Spleen (tissue), 11 donors: ENCODE results near the gene DIRAS3. TPM values are rescaled to one million over a fixed set of nuclear protein-coding genes. Genes with fewer than 3 reads are reported as not detected.
"Not testable (repeated sequence)": the region's sequence is repeated elsewhere in the genome, so short reads cannot be mapped to it uniquely, and the experiment has no call there.

Experiments used
- DNase-seq: peaks from one replicate; pipeline ENCODE4 v3.0.0-alpha.2; 2020
- H3K27ac ChIP-seq, 8 donors: fragments of 200-600 bp; sonication (generic) in 7 of 8; 1 replicate in 4 of 8; 2 replicates in 4 of 8; pipeline versions ENCODE4 v1.5.0 to v1.8.0; 2016 to 2021; ENCODE audit warnings: inconsistent platforms in 4 of 8, mild to moderate bottlenecking in 4 of 8, moderate library complexity in 1 of 8
- H3K27me3 ChIP-seq, 7 donors: fragments of 200-600 bp; sonication (generic) in 6 of 7; replicated peaks in 1 of 7; 1 replicate in 4 of 7; 2 replicates in 3 of 7; pipeline versions ENCODE4 v1.5.0 to v1.8.0; 2016 to 2021; ENCODE audit warnings: inconsistent platforms in 3 of 7, mild to moderate bottlenecking in 1 of 7
- H3K36me3 ChIP-seq, 6 donors: fragments of 200-600 bp; sonication (generic) in 5 of 6; 1 replicate in 4 of 6; 2 replicates in 2 of 6; pipeline versions ENCODE4 v1.5.0 to v1.8.0; 2016 to 2021; ENCODE audit warnings: inconsistent platforms in 2 of 6
- H3K4me1 ChIP-seq, 6 donors: fragments of 200-600 bp; sonication (generic) in 5 of 6; 1 replicate in 3 of 6; 2 replicates in 3 of 6; pipeline versions ENCODE4 v1.5.0 to v1.8.0; 2016 to 2021; ENCODE audit warnings: inconsistent platforms in 3 of 6
- H3K4me3 ChIP-seq, 8 donors: fragments of 200-600 bp; sonication (generic) in 7 of 8; 1 replicate in 4 of 8; 2 replicates in 4 of 8; pipeline versions ENCODE4 v1.5.0 to v1.8.0; 2016 to 2021; ENCODE audit warnings: inconsistent platforms in 4 of 8, mild to moderate bottlenecking in 4 of 8, moderate library complexity in 2 of 8
- H3K9me3 ChIP-seq, 8 donors: fragments of 200-600 bp; sonication (generic) in 7 of 8; 1 replicate in 4 of 8; 2 replicates in 4 of 8; pipeline versions ENCODE4 v1.5.0 to v1.8.0; 2016 to 2021; ENCODE audit warnings: inconsistent platforms in 4 of 8
- CTCF ChIP-seq, 11 experiments: fragments of 200-600 bp in 7 of 11; fragments of 450-650 bp in 4 of 11; sonication (generic) in 4 of 11; IDR thresholded peaks in 8 of 11; conservative IDR thresholded peaks in 3 of 11; 1 replicate in 7 of 11; 2 replicates in 4 of 11; pipeline versions ENCODE4 v1.4.0 to v1.8.0; 2016 to 2021; ENCODE audit warnings: antibody characterized with exemption in 11 of 11, inconsistent platforms in 4 of 11, mild to moderate bottlenecking in 1 of 11
- POLR2A ChIP-seq, 3 donors: fragments of 450-650 bp; IDR thresholded peaks; one replicate each; pipeline ENCODE4 v1.5.1; 2017; ENCODE audit warnings: antibody characterized with exemption in 3 of 3, mild to moderate bottlenecking in 1 of 3
- POLR2AphosphoS5 ChIP-seq, 3 donors: sonication (generic); formaldehyde crosslinking; IDR thresholded peaks; one replicate each; pipeline ENCODE4 v1.5.1; 2017; ENCODE audit warnings: antibody characterized with exemption in 3 of 3
- WGBS, 5 donors: extraction: QIAGEN DNeasy Blood & Tissue Kit in 3 of 5; methylation state at CpG; one replicate each; pipeline versions ENCODE4 v1.1.5 to v1.1.7; 2013 to 2018; 5-methylcytosine and 5-hydroxymethylcytosine counted together
- intact Hi-C: fragments of 100-400 bp; cut with DNase I; formaldehyde crosslinking; loops from one replicate; pipeline ENCODE4 v1.15.0; 2023; ENCODE audit warnings: low total_unique reads
- polyA plus RNA-seq, 3 donors: library from polyadenylated mRNA; stranded (reverse); fragments of 200-250 nt; gene quantifications; one replicate each; pipeline ENCODE4 v1.2.1, GENCODE V29; 2013
- total RNA-seq, 7 donors: library from RNA; depleted of rRNA in 3 of 7; stranded (reverse); fragments of >200 nt in 3 of 7; fragmentation: NEBNext Ultra II Directional in 4 of 7; extraction: Animal tissue kit (Norgen Biotek cat#: 25700) in 4 of 7; gene quantifications; one replicate each; pipeline versions ENCODE4 v1.1.0 to v1.2.1, GENCODE V29; 2016 to 2021
- donor health status: healthy with polysubstance abuse.
- donor health status: DM: no; HTN: no; CAD: no; lungs with moderate emphysema.
- donor health status: DM: no; HTN: no; CAD: no.
- donor health status: Bipolar disorder and iron deficiency.
- donor health status: healthy.
- donor health status: DM: no; HTN: no; CAD: no.
- donor health status: DM: yes; HTN: yes; CAD: no.

Gene DIRAS3
- total and polyA plus RNA-seq, 10 donors = 0.92 to 3.0 (median 1.5) TPM

GRCh38 chr1:68010090-68010489 is 40.3 kb downstream of the DIRAS3 start:
- Histone ChIP-seq H3K4me3 (no peak overlapping the region), H3K4me1 (no peaks in the 10 kb centered on the region), H3K27ac (no peak overlapping the region), H3K36me3 (no peaks in the 10 kb centered on the region), H3K27me3 (no peaks in the 10 kb centered on the region), H3K9me3 (no peaks in the 10 kb centered on the region)
- intact Hi-C loops = no loop called here
- no peak for TF ChIP-seq POLR2A (IDR thresholded peaks at IDR 0.05)
- peak in 2 of 11 experiments; percentile 19 to 22 for TF ChIP-seq CTCF (IDR thresholded peaks at IDR 0.05 in 8 of 11, conservative IDR thresholded peaks at IDR 0.05 in 3 of 11)
- no peak for TF ChIP-seq POLR2AphosphoS5 (IDR thresholded peaks at IDR 0.05)
- DNase-seq = no peak

GRCh38 chr1:68003626-68004025 is 46.8 kb downstream of the DIRAS3 start:
- H3K4me1 ChIP-seq, intact Hi-C loops, DNase-seq, H3K27ac ChIP-seq, H3K27me3 ChIP-seq, H3K36me3 ChIP-seq, H3K4me3 ChIP-seq: not testable (repeated sequence)
- WGBS, 5 donors = 83 to 95% (median 94%) methylated on average over 3 of the region's 3 CpGs
- H3K9me3 ChIP-seq = peaks cover 0 to 36% (median 19%) of the 10 kb centered on the region in 8 donors

- Histone ChIP-seq H3K27me3 (no peaks in the 10 kb centered on the region), H3K9me3 (peaks cover 0 to 36% (median 20%) of the 10 kb centered on the region in 8 donors), H3K4me3 (no peak overlapping the region), H3K4me1 (no peaks in the 10 kb centered on the region), H3K36me3 (no peaks in the 10 kb centered on the region), H3K27ac (no peak overlapping the region)
- intact Hi-C loops = no loop called here
- no peak for DNase-seq
- WGBS, 5 donors = 0 to 2% (median 0%) methylated on average over 1 of the region's 1 CpG
- TF ChIP-seq CTCF (IDR thresholded peaks at IDR 0.05 in 8 of 11, conservative IDR thresholded peaks at IDR 0.05 in 3 of 11) (no peak), POLR2AphosphoS5 (IDR thresholded peaks at IDR 0.05) (no peak), POLR2A (IDR thresholded peaks at IDR 0.05) (no peak)
Measured at GRCh38 chr1:68000191-68000590, 50.2 kb downstream of the DIRAS3 start.

- intact Hi-C loops = no loop called here
- Histone ChIP-seq H3K27ac (no peak overlapping the region), H3K36me3 (no peaks in the 10 kb centered on the region), H3K27me3 (no peaks in the 10 kb centered on the region), H3K9me3 (peaks cover 0 to 48% (median 34%) of the 10 kb centered on the region in 8 donors), H3K4me1 (no peaks in the 10 kb centered on the region), H3K4me3 (no peak overlapping the region)
- WGBS, 5 donors = 77 to 100% (median 86%) methylated on average over 2 of the region's 2 CpGs
- DNase-seq = no peak
- TF ChIP-seq CTCF (IDR thresholded peaks at IDR 0.05 in 8 of 11, conservative IDR thresholded peaks at IDR 0.05 in 3 of 11) (no peak), POLR2A (IDR thresholded peaks at IDR 0.05) (no peak), POLR2AphosphoS5 (IDR thresholded peaks at IDR 0.05) (no peak)
Measured at GRCh38 chr1:67997746-67998145, 52.7 kb downstream of the DIRAS3 start.

Other genes with a start within 250 kb of the DIRAS3 start
- gene GNG12, start 217.2 kb downstream of the DIRAS3 start, total RNA-seq = 100 to 1,000 TPM in 2 of 7 donors, 10 to 100 TPM in 5; 52.3 to 102 (median 88.0) TPM
- 10 to 100 TPM; 15.2 to 36.5 (median 16.2) TPM for gene GNG12, start 217.2 kb downstream of the DIRAS3 start, polyA plus RNA-seq
- gene WLS, start 181.9 kb upstream of the DIRAS3 start, total RNA-seq = 10 to 100 TPM; 31.6 to 67.2 (median 61.7) TPM
- 1 to 10 TPM; 5.6 to 9.3 (median 8.8) TPM for gene WLS, start 181.9 kb upstream of the DIRAS3 start, polyA plus RNA-seq